ENCODE results near the gene PIBF1.

DNA sequence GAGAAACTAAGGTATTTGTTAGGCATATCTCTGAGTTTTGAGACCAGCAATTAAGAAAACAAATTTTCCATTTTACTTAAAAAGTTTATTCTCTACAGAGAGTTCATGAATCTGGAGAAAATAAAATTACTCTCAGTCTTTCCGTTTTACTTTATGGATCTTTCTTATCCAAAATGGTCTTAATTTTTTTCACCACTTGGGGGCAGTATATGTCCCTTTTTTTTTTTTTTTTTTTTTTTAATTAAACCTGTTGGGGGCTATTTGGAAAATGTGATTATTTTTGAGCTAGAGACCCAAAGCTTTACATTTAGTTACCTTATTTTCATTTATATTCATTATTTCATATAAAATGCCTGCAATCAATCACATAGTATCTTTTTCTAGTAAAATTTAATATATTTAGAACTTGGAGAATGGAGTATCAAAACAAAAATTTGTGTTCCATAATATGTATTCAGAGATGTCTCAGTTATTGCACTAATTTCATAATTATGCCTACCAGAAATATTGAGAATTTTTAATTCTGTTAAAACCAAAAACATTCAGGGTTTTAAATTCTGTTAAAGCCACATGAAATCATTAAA lies 27.1 kb downstream of the PIBF1 start:
- TF ChIP-seq POLR2A (IDR thresholded peaks at IDR 0.05), result no peak
- TF ChIP-seq, protein P1, sequence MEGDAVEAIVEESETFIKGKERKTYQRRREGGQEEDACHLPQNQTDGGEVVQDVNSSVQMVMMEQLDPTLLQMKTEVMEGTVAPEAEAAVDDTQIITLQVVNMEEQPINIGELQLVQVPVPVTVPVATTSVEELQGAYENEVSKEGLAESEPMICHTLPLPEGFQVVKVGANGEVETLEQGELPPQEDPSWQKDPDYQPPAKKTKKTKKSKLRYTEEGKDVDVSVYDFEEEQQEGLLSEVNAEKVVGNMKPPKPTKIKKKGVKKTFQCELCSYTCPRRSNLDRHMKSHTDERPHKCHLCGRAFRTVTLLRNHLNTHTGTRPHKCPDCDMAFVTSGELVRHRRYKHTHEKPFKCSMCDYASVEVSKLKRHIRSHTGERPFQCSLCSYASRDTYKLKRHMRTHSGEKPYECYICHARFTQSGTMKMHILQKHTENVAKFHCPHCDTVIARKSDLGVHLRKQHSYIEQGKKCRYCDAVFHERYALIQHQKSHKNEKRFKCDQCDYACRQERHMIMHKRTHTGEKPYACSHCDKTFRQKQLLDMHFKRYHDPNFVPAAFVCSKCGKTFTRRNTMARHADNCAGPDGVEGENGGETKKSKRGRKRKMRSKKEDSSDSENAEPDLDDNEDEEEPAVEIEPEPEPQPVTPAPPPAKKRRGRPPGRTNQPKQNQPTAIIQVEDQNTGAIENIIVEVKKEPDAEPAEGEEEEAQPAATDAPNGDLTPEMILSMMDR (IDR thresholded peaks at IDR 0.05), result peak in 2 of 4 experiments; percentile 52 to 57
